ENCODE results near the gene KIF1C. TPM values are rescaled to one million over a fixed set of nuclear protein-coding genes. Genes with fewer than 3 reads are reported as not detected.

The KIF1C gene
- total and polyA plus RNA-seq, 9 of the 15 experiments (the other 6 are each of a cell fraction or from before 2014, with no cell fraction given): 0.38 to 68.4 (median 25.1) TPM

GRCh38 chr17:4949321-4950074 is 48.3 kb upstream of the KIF1C start (continued):
- no peak for TF ChIP-seq ZBTB11 (CRISPR knock-in tag; IDR thresholded peaks at IDR 0.05)
- TF ChIP-seq NR2C2 (CRISPR knock-in tag; IDR thresholded peaks at IDR 0.05): 0 out of 2 replicates have a peak, but pooled peaks have one; percentile 62
- TF ChIP-seq NR2C2 (tag; IDR thresholded peaks at IDR 0.05): peak; percentile 88
- TF ChIP-seq U2AF2 (optimal IDR thresholded peaks at IDR 0.05; ENCODE audit: low read depth, low read length): no peak
- TF ChIP-seq TRIM24 (IDR thresholded peaks at IDR 0.05): no peak
- TF ChIP-seq, protein P1, sequence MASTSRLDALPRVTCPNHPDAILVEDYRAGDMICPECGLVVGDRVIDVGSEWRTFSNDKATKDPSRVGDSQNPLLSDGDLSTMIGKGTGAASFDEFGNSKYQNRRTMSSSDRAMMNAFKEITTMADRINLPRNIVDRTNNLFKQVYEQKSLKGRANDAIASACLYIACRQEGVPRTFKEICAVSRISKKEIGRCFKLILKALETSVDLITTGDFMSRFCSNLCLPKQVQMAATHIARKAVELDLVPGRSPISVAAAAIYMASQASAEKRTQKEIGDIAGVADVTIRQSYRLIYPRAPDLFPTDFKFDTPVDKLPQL (IDR thresholded peaks at IDR 0.05; ENCODE audit: extremely low read depth, insufficient read length): no peak
- TF ChIP-seq NCOA4 (IDR thresholded peaks at IDR 0.05; ENCODE audit: partially characterized antibody): no peak
- TF ChIP-seq, protein P2, sequence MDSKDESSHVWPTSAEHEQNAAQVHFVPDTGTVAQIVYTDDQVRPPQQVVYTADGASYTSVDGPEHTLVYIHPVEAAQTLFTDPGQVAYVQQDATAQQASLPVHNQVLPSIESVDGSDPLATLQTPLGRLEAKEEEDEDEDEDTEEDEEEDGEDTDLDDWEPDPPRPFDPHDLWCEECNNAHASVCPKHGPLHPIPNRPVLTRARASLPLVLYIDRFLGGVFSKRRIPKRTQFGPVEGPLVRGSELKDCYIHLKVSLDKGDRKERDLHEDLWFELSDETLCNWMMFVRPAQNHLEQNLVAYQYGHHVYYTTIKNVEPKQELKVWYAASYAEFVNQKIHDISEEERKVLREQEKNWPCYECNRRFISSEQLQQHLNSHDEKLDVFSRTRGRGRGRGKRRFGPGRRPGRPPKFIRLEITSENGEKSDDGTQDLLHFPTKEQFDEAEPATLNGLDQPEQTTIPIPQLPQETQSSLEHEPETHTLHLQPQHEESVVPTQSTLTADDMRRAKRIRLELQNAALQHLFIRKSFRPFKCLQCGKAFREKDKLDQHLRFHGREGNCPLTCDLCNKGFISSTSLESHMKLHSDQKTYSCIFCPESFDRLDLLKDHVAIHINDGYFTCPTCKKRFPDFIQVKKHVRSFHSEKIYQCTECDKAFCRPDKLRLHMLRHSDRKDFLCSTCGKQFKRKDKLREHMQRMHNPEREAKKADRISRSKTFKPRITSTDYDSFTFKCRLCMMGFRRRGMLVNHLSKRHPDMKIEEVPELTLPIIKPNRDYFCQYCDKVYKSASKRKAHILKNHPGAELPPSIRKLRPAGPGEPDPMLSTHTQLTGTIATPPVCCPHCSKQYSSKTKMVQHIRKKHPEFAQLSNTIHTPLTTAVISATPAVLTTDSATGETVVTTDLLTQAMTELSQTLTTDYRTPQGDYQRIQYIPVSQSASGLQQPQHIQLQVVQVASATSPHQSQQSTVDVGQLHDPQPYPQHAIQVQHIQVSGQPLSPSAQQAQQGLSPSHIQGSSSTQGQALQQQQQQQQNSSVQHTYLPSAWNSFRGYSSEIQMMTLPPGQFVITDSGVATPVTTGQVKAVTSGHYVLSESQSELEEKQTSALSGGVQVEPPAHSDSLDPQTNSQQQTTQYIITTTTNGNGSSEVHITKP (IDR thresholded peaks at IDR 0.05; ENCODE audit: partially characterized antibody): peak; percentile 95
- TF ChIP-seq POU5F1 (IDR thresholded peaks at IDR 0.05; ENCODE audit: borderline replicate concordance, low read depth, low read length, partially characterized antibody): no peak
- TF ChIP-seq, protein P3, sequence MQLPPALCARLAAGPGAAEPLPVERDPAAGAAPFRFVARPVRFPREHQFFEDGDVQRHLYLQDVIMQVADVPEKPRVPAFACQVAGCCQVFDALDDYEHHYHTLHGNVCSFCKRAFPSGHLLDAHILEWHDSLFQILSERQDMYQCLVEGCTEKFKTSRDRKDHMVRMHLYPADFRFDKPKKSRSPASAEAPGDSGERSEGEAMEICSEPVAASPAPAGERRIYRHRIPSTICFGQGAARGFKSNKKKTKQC (CRISPR knock-in tag; IDR thresholded peaks at IDR 0.05): 0 out of 2 replicates have a peak, but pooled peaks have one; percentile 31
- TF ChIP-seq ZHX1 (conservative IDR thresholded peaks at IDR 0.05; ENCODE audit: low read length): no peak
- 0 out of 2 replicates have a peak, but pooled peaks have one; percentile 15 for TF ChIP-seq ETV1 (tag; conservative IDR thresholded peaks at IDR 0.05; ENCODE audit: low read depth)
- TF ChIP-seq SPI1 (IDR thresholded peaks at IDR 0.05; ENCODE audit: borderline replicate concordance, low read depth, low read length): no peak
- TF ChIP-seq HSF4 (CRISPR knock-in tag; IDR thresholded peaks at IDR 0.05; ENCODE audit: borderline replicate concordance): no peak
- TF ChIP-seq SREBF2 (CRISPR knock-in tag; IDR thresholded peaks at IDR 0.05): no peak

Measured in K562 (cell line).